A549 (cell line): Measurements from ENCODE around the gene TET2.

Source experiments
- ELK1 ChIP-seq: fragments of 150-350 bp; IDR thresholded peaks from 2 replicates; pipeline ENCODE4 v1.6.1; 2014; ENCODE audit warnings: low read depth, mild to moderate bottlenecking, low read length
- MAZ ChIP-seq: fragments of 150-350 bp; IDR thresholded peaks from 2 replicates; pipeline ENCODE4 v1.6.1; 2014; ENCODE audit warnings: antibody characterized with exemption, low read depth, low read length, borderline replicate concordance

GRCh38 chr4:105166066-105166465, 19.4 kb downstream of the TET2 start:
- no peak for TF ChIP-seq ELK1
- no peak for TF ChIP-seq MAZ
